ENCODE measurements around the gene MAN1C1. TPM values are rescaled to one million over a fixed set of nuclear protein-coding genes. Genes with fewer than 3 reads are reported as not detected.

Gene MAN1C1
- total and polyA plus RNA-seq, 9 of the 15 experiments (the other 6 are each of a cell fraction or from before 2014, with no cell fraction given) = 0.04 to 0.44 (median 0.10) TPM; not detected in 3

- TF ChIP-seq CEBPG (CRISPR knock-in tag; IDR thresholded peaks at IDR 0.05) (0 out of 2 replicates have a peak, but pooled peaks have one; percentile 10), CEBPG (tag; conservative IDR thresholded peaks at IDR 0.05 in 1 of 2, IDR thresholded peaks at IDR 0.05 in 1 of 2) (no peak), ELF4 (CRISPR knock-in tag; IDR thresholded peaks at IDR 0.05) (0 out of 2 replicates have a peak, but pooled peaks have one; percentile 26), ZBTB7A (IDR thresholded peaks at IDR 0.05; ENCODE audit: borderline replicate concordance, control insufficient read depth, low read depth, low read length) (0 out of 2 replicates have a peak, but pooled peaks have one; percentile 2), ZBTB34 (CRISPR knock-in tag; IDR thresholded peaks at IDR 0.05) (no peak), ARID3B (CRISPR knock-in tag; IDR thresholded peaks at IDR 0.05; ENCODE audit: borderline replicate concordance) (0 out of 2 replicates have a peak, but pooled peaks have one; percentile 9), ZBTB40 (IDR thresholded peaks at IDR 0.05) (0 out of 2 replicates have a peak, but pooled peaks have one; percentile 39), ZBTB40 (CRISPR knock-in tag; IDR thresholded peaks at IDR 0.05) (no peak), SRSF3 (IDR thresholded peaks at IDR 0.05; ENCODE audit: insufficient read depth, low read length) (no peak), ZBTB33 (CRISPR knock-in tag; IDR thresholded peaks at IDR 0.05) (peak; percentile 75)
These were observed 184.2 kb downstream of the MAN1C1 start (continued) for GRCh38 chr1:25800703-25801377.
